Measurements from ENCODE around the gene SIAH2. TPM values are rescaled to one million over a fixed set of nuclear protein-coding genes. Genes with fewer than 3 reads are reported as not detected.

SIAH2 gene
- total RNA-seq, 1 experiment from 2014 or later = 24.0 TPM

- BruUV-seq (replicated peaks) = TSS peak; percentile 97
- no peaks in the 10 kb centered on the region for H3K27me3 ChIP-seq (ENCODE audit: control insufficient read depth, insufficient read depth, low read length)
- no peak for TF ChIP-seq SIN3A (IDR thresholded peaks at IDR 0.05; ENCODE audit: borderline replicate concordance, insufficient read depth, low read depth, low read length)
- peak; percentile 81 for TF ChIP-seq CTCF (IDR thresholded peaks at IDR 0.05)
- peaks cover 8% of the 10 kb centered on the region for H3K36me3 ChIP-seq (ENCODE audit: control insufficient read depth, insufficient read depth, low read length)
- peak overlapping the region; percentile 96 for H3K27ac ChIP-seq (ENCODE audit: low read length)
- intact Hi-C loops (cut with micrococcal nuclease; ENCODE audit: unreplicated experiment) (no loop called here), in situ Hi-C loops (cut with HindIII; ENCODE audit: low pct_unique_long_range_greater_than_20kb, low sequenced_read_pairs) (no loop called here)
- CTCF ChIA-PET = interaction anchor here (0.5 to 1.5 kb wide), 4 partner anchors 12 to 449 kb away, joined by 3 to 7 read pairs (median 4); no protein-coding TSS in a partner anchor
- POLR2A ChIA-PET = interaction anchor here (0.6 to 0.7 kb wide), 2 partner anchors 36 to 72 kb away, joined by 4 read pairs; no protein-coding TSS in a partner anchor
- peak overlapping the region; percentile 83 to 93 for H3K4me3 ChIP-seq (ENCODE audit: low read depth in 2 of 2, low read length in 2 of 2)
- ATAC-seq (peak; percentile 70), DNase-seq (ENCODE audit: low read depth, low spot score) (no peak)
- no peaks in the 10 kb centered on the region for H3K9me3 ChIP-seq (ENCODE audit: control insufficient read depth, insufficient read depth, low read depth, low read length)
- H3K4me1 ChIP-seq (ENCODE audit: control insufficient read depth, insufficient read depth, low read length) = peaks cover 28% of the 10 kb centered on the region
These were observed 993 bp upstream of the SIAH2 start for GRCh38 chr3:150763841-150764483.

DNA sequence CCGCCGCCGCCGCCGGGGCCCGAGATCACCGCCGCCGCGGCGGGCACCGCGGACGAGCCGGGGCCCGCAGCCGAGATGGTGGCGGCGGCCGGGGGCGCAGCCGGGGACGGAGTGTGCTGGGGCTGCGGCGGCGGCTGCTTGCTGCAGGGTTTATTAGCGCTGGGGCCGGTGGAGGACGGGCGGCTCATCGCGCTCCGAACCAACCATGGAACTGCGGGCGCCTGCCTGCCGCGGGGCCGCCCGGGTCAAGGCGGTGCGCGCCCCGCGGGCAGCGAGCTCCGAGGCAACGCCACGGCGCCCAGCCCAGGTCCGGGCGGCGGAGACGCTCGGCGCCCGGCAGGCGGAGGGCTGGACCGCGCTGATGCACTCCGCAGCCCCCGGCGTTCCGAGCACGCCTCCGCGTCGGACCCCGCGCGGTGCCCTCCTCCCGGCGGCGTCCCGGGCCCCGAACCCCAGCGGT lies 277 bp downstream of the SIAH2 start:
- Histone ChIP-seq H3K4me3 (ENCODE audit: low read depth in 2 of 2, low read length in 2 of 2) (peak overlapping the region; percentile 83 to 93), H3K4me1 (ENCODE audit: control insufficient read depth, insufficient read depth, low read length) (peaks cover 28% of the 10 kb centered on the region), H3K9me3 (ENCODE audit: control insufficient read depth, insufficient read depth, low read depth, low read length) (no peaks in the 10 kb centered on the region), H3K27me3 (ENCODE audit: control insufficient read depth, insufficient read depth, low read length) (no peaks in the 10 kb centered on the region), H3K27ac (ENCODE audit: low read length) (no peak overlapping the region), H3K36me3 (ENCODE audit: control insufficient read depth, insufficient read depth, low read length) (peaks cover 8% of the 10 kb centered on the region)
- intact Hi-C loops (cut with micrococcal nuclease; ENCODE audit: unreplicated experiment) (no loop called here), in situ Hi-C loops (cut with HindIII; ENCODE audit: low pct_unique_long_range_greater_than_20kb, low sequenced_read_pairs) (no loop called here)
- no peak for DNase-seq (ENCODE audit: low read depth, low spot score)
- POLR2A ChIA-PET = interaction anchor here (0.6 to 0.7 kb wide), 7 partner anchors 20 to 1202 kb away, joined by 3 to 4 read pairs (median 3); no protein-coding TSS in a partner anchor
- CTCF ChIA-PET = interaction anchor here (0.6 to 1.5 kb wide), 7 partner anchors 8 to 415 kb away, joined by 3 to 7 read pairs (median 4); no protein-coding TSS in a partner anchor
- no TSS peak for BruUV-seq (replicated peaks)
- ATAC-seq = peak; percentile 3
- TF ChIP-seq, protein P1, sequence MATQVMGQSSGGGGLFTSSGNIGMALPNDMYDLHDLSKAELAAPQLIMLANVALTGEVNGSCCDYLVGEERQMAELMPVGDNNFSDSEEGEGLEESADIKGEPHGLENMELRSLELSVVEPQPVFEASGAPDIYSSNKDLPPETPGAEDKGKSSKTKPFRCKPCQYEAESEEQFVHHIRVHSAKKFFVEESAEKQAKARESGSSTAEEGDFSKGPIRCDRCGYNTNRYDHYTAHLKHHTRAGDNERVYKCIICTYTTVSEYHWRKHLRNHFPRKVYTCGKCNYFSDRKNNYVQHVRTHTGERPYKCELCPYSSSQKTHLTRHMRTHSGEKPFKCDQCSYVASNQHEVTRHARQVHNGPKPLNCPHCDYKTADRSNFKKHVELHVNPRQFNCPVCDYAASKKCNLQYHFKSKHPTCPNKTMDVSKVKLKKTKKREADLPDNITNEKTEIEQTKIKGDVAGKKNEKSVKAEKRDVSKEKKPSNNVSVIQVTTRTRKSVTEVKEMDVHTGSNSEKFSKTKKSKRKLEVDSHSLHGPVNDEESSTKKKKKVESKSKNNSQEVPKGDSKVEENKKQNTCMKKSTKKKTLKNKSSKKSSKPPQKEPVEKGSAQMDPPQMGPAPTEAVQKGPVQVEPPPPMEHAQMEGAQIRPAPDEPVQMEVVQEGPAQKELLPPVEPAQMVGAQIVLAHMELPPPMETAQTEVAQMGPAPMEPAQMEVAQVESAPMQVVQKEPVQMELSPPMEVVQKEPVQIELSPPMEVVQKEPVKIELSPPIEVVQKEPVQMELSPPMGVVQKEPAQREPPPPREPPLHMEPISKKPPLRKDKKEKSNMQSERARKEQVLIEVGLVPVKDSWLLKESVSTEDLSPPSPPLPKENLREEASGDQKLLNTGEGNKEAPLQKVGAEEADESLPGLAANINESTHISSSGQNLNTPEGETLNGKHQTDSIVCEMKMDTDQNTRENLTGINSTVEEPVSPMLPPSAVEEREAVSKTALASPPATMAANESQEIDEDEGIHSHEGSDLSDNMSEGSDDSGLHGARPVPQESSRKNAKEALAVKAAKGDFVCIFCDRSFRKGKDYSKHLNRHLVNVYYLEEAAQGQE (IDR thresholded peaks at IDR 0.05; ENCODE audit: insufficient read depth in 1 of 2, low read depth in 2 of 2, low read length in 1 of 2) = no peak
- TF ChIP-seq SIN3A (IDR thresholded peaks at IDR 0.05; ENCODE audit: borderline replicate concordance, insufficient read depth, low read depth, low read length) (no peak), TCF7L2 (IDR thresholded peaks at IDR 0.05; ENCODE audit: low read depth, low read length) (no peak), POLR2AphosphoS5 (IDR thresholded peaks at IDR 0.05; ENCODE audit: low read depth, low read length) (no peak), CTCF (IDR thresholded peaks at IDR 0.05) (no peak)
